Measurements from ENCODE around the gene MAGEB6.

MAGEB6 gene

GRCh38 chrX:26208012-26208411, 15.8 kb downstream of the MAGEB6 start:
- TF ChIP-seq NFIC (IDR thresholded peaks at IDR 0.05) (no peak), CEBPB (IDR thresholded peaks at IDR 0.05) (no peak), ZBTB7A (IDR thresholded peaks at IDR 0.05; ENCODE audit: low read depth) (no peak), EGR1 (IDR thresholded peaks at IDR 0.05) (no peak), TAF1 (IDR thresholded peaks at IDR 0.05; ENCODE audit: low read depth) (no peak), YY1 (IDR thresholded peaks at IDR 0.05; ENCODE audit: low read depth) (no peak), TCF12 (IDR thresholded peaks at IDR 0.05; ENCODE audit: low read depth) (no peak), TEAD4 (IDR thresholded peaks at IDR 0.05) (no peak), CREB1 (IDR thresholded peaks at IDR 0.05; ENCODE audit: low read depth) (no peak), FOXM1 (IDR thresholded peaks at IDR 0.05; ENCODE audit: borderline replicate concordance, low read depth) (no peak), EP300 (IDR thresholded peaks at IDR 0.05; ENCODE audit: borderline replicate concordance) (no peak), REST (IDR thresholded peaks at IDR 0.05; ENCODE audit: low read depth) (no peak), RAD21 (IDR thresholded peaks at IDR 0.05; ENCODE audit: low read depth) (no peak)
- TF ChIP-seq, protein P1, sequence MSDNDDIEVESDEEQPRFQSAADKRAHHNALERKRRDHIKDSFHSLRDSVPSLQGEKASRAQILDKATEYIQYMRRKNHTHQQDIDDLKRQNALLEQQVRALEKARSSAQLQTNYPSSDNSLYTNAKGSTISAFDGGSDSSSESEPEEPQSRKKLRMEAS (IDR thresholded peaks at IDR 0.05) = no peak
- TF ChIP-seq, protein P2, sequence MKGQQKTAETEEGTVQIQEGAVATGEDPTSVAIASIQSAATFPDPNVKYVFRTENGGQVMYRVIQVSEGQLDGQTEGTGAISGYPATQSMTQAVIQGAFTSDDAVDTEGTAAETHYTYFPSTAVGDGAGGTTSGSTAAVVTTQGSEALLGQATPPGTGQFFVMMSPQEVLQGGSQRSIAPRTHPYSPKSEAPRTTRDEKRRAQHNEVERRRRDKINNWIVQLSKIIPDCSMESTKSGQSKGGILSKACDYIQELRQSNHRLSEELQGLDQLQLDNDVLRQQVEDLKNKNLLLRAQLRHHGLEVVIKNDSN (IDR thresholded peaks at IDR 0.05) = no peak

GRCh38 chrX:26215869-26216268, 23.6 kb downstream of the MAGEB6 start, which contains the start of gene MAGEB5:
MAGEB5 (plus strand) TSS chrX:26216169; CDS start chrX:26217302, 1,133 bp downstream.
- TF ChIP-seq REST (IDR thresholded peaks at IDR 0.05; ENCODE audit: low read depth) (no peak), EGR1 (IDR thresholded peaks at IDR 0.05) (no peak), FOXM1 (IDR thresholded peaks at IDR 0.05; ENCODE audit: borderline replicate concordance, low read depth) (no peak), NFIC (IDR thresholded peaks at IDR 0.05) (no peak), YY1 (IDR thresholded peaks at IDR 0.05; ENCODE audit: low read depth) (no peak), ZBTB7A (IDR thresholded peaks at IDR 0.05; ENCODE audit: low read depth) (no peak), TCF12 (IDR thresholded peaks at IDR 0.05; ENCODE audit: low read depth) (no peak), RAD21 (IDR thresholded peaks at IDR 0.05; ENCODE audit: low read depth) (no peak), CREB1 (IDR thresholded peaks at IDR 0.05; ENCODE audit: low read depth) (no peak), TEAD4 (IDR thresholded peaks at IDR 0.05) (no peak), CEBPB (IDR thresholded peaks at IDR 0.05) (no peak), EP300 (IDR thresholded peaks at IDR 0.05; ENCODE audit: borderline replicate concordance) (no peak), TAF1 (IDR thresholded peaks at IDR 0.05; ENCODE audit: low read depth) (no peak)
- TF ChIP-seq, protein P2 (IDR thresholded peaks at IDR 0.05) = no peak
- TF ChIP-seq, protein P1 (IDR thresholded peaks at IDR 0.05) = no peak

GRCh38 chrX:26219351-26219750, 27.1 kb downstream of the MAGEB6 start:
- TF ChIP-seq EGR1 (IDR thresholded peaks at IDR 0.05) (no peak), RAD21 (IDR thresholded peaks at IDR 0.05; ENCODE audit: low read depth) (no peak), NFIC (IDR thresholded peaks at IDR 0.05) (no peak), EP300 (IDR thresholded peaks at IDR 0.05; ENCODE audit: borderline replicate concordance) (no peak), ZBTB7A (IDR thresholded peaks at IDR 0.05; ENCODE audit: low read depth) (no peak), YY1 (IDR thresholded peaks at IDR 0.05; ENCODE audit: low read depth) (no peak), TAF1 (IDR thresholded peaks at IDR 0.05; ENCODE audit: low read depth) (no peak), CEBPB (IDR thresholded peaks at IDR 0.05) (no peak), FOXM1 (IDR thresholded peaks at IDR 0.05; ENCODE audit: borderline replicate concordance, low read depth) (no peak)
- TF ChIP-seq, protein P1 (IDR thresholded peaks at IDR 0.05) = no peak
- TF ChIP-seq, protein P2 (IDR thresholded peaks at IDR 0.05) = no peak

DNA sequence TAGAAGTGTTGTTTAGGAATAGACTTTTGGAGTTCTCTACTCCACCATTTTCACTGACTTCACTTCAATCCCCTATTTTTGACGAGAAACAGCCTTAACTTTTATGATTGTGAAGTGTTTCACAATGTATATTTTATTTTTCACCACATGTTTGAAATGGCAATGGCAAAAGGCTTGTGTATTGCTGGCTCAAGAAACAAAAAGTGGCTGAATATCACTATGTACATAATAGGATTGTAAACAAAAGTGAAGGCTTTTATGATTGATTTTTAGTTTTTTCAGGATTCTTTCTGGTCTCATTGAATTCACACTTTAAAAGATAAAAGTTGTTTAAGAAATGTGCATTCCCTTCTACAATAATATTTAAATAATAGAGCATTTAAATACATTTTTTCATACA, 41.9 kb downstream of the MAGEB6 start:
- TF ChIP-seq TCF12 (IDR thresholded peaks at IDR 0.05; ENCODE audit: low read depth) = no peak
- TF ChIP-seq CREB1 (IDR thresholded peaks at IDR 0.05; ENCODE audit: low read depth) = no peak

Measured in Ishikawa (cell line).